Mesothelial cell of epicardium (in vitro differentiated cells): ENCODE data around the gene CASZ1. TPM values are rescaled to one million over a fixed set of nuclear protein-coding genes. Genes with fewer than 3 reads are reported as not detected.

Experiments
- DNase-seq, 2 experiments: peaks; one replicate each; pipeline ENCODE4 v3.0.0; 2021; ENCODE audit warnings: low spot score in 2 of 2; ENCODE audit not compliant: unreplicated experiment in 2 of 2
- H3K27ac Mint-ChIP-seq: 2 replicates; pipeline ENCODE4 v1.8.0; 2021; ENCODE audit warnings: mixed read lengths
- H3K27me3 Mint-ChIP-seq: 2 replicates; pipeline ENCODE4 v1.8.0; 2021; ENCODE audit warnings: low read depth, mixed read lengths
- H3K36me3 Mint-ChIP-seq: 2 replicates; pipeline ENCODE4 v1.8.0; 2021; ENCODE audit warnings: mixed read lengths
- H3K4me1 Mint-ChIP-seq: 2 replicates; pipeline ENCODE4 v1.8.0; 2021; ENCODE audit warnings: mixed read lengths
- H3K4me3 Mint-ChIP-seq: 2 replicates; pipeline ENCODE4 v1.8.0; 2021; ENCODE audit warnings: mild to moderate bottlenecking, moderate library complexity, mixed read lengths
- H3K9me3 Mint-ChIP-seq: 2 replicates; pipeline ENCODE4 v1.8.0; 2021; ENCODE audit warnings: mixed read lengths
- CTCF ChIP-seq: fragments of 200-600 bp; sonication (generic); IDR thresholded peaks from one replicate; pipeline ENCODE4 v1.5.0; 2021; ENCODE audit warnings: antibody characterized with exemption; ENCODE audit not compliant: unreplicated experiment
- total RNA-seq: library from RNA; stranded (reverse); gene quantifications from 3 replicates; pipeline ENCODE4 v1.2.1, GENCODE V29; 2021

CASZ1 gene
- total RNA-seq, 1 donor from 2014 or later: 8.9 TPM

GRCh38 chr1:10755970-10756521, 40.4 kb downstream of the CASZ1 start:
- TF ChIP-seq CTCF: no peak
- Mint-ChIP-seq H3K4me1 (peaks cover 5% of the 10 kb centered on the region), H3K36me3 (no peaks in the 10 kb centered on the region), H3K4me3 (no peak overlapping the region), H3K9me3 (no peaks in the 10 kb centered on the region), H3K27me3 (no peaks in the 10 kb centered on the region), H3K27ac (no peak overlapping the region)
- no peak for DNase-seq

- Mint-ChIP-seq H3K27ac (no peak overlapping the region), H3K4me3 (no peak overlapping the region), H3K4me1 (peaks cover 5% of the 10 kb centered on the region), H3K27me3 (no peaks in the 10 kb centered on the region), H3K9me3 (no peaks in the 10 kb centered on the region), H3K36me3 (no peaks in the 10 kb centered on the region)
- DNase-seq: no peak
- TF ChIP-seq CTCF: no peak
Measured at GRCh38 chr1:10754568-10755329, 41.7 kb downstream of the CASZ1 start.

- H3K36me3 Mint-ChIP-seq: no peaks in the 10 kb centered on the region
- no peaks in the 10 kb centered on the region for H3K9me3 Mint-ChIP-seq
- DNase-seq: no peak
- H3K4me1 Mint-ChIP-seq: peaks cover 5% of the 10 kb centered on the region
- H3K27ac Mint-ChIP-seq: no peak overlapping the region
- H3K4me3 Mint-ChIP-seq: no peak overlapping the region
- peak; percentile 50 for TF ChIP-seq CTCF
- no peaks in the 10 kb centered on the region for H3K27me3 Mint-ChIP-seq
Measured at GRCh38 chr1:10753299-10753698, 43.1 kb downstream of the CASZ1 start.

GRCh38 chr1:10751561-10752085, 44.8 kb downstream of the CASZ1 start:
- no peaks in the 10 kb centered on the region for H3K9me3 Mint-ChIP-seq
- no peak for DNase-seq
- H3K4me1 Mint-ChIP-seq: peaks cover 5% of the 10 kb centered on the region
- H3K4me3 Mint-ChIP-seq: no peak overlapping the region
- no peaks in the 10 kb centered on the region for H3K27me3 Mint-ChIP-seq
- H3K36me3 Mint-ChIP-seq: no peaks in the 10 kb centered on the region
- no peak for TF ChIP-seq CTCF
- no peak overlapping the region for H3K27ac Mint-ChIP-seq

GRCh38 chr1:10751160-10751559, 45.3 kb downstream of the CASZ1 start:
- peaks cover 5% of the 10 kb centered on the region for H3K4me1 Mint-ChIP-seq
- no peak overlapping the region for H3K27ac Mint-ChIP-seq
- no peak for TF ChIP-seq CTCF
- H3K9me3 Mint-ChIP-seq: no peaks in the 10 kb centered on the region
- no peaks in the 10 kb centered on the region for H3K36me3 Mint-ChIP-seq
- H3K27me3 Mint-ChIP-seq: peaks cover under 1% of the 10 kb centered on the region
- H3K4me3 Mint-ChIP-seq: no peak overlapping the region
- no peak for DNase-seq
